GM10847 (cell line): Measurements from ENCODE around the gene PHACTR3.

Source experiments
- POLR2A ChIP-seq: IDR thresholded peaks from 2 replicates; pipeline ENCODE4 v1.6.1; 2011; ENCODE audit not compliant: insufficient read length; ENCODE audit errors: extremely low read depth

PHACTR3 gene

DNA sequence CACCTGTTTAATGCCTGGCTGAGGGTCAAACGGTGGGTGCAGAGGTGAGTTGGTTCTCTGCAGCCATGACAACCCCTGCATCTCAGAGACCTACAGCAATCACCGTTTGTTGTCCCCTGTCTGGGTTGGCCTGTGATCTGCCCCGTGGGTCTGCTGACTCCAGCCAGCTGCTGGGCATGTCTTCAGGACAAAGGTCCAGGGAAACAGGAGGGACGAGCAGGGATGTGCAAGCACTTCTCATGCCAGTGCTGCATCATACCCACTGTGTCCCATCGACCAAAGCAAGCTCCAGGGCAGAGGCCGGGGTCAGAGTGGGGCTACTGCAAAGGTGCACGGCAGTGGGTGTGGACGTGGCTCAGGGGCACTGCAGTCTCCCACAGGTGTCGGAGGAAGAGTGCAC is 150.2 kb downstream of the PHACTR3 start:
- no peak for TF ChIP-seq POLR2A

DNA sequence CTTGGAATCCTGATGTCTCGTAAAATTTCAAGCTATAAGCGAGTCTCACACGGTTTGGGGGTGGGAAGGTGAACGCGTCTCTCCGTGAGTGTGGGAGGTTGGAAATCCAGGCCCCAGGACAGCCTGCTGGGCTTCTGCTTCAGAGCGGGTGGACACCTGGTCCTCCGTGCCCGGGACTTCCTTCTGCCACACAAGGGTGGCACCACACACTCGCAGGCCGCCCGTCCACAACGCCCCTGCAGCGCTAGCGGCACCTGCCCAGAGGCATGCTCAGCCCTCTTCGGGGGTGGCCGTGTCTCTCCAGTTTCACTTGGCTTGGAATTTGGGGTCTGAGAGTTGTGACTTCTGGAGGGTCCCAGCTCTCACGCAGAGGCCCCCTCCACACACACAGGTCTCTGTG is 151.9 kb downstream of the PHACTR3 start:
- TF ChIP-seq POLR2A: no peak

DNA sequence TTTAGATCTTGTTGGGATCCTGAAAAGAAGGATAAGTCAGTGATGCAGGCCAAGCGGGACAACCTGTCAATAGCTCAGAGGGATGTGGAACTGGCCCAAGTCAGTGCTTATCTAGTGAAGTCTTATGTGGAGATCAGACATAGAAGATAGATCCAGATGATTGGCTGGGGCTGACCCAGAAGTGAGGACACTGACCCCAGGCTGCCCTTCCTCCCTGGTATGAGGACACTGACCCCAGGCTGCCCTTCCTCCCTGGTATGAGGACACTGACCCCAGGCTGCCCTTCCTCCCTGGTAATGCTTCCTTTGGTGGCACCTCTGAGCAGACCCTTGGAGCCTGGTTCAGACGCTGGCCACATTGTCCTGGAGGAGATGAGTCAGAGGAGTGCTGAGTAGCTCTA is 159.7 kb downstream of the PHACTR3 start:
- TF ChIP-seq POLR2A: no peak

DNA sequence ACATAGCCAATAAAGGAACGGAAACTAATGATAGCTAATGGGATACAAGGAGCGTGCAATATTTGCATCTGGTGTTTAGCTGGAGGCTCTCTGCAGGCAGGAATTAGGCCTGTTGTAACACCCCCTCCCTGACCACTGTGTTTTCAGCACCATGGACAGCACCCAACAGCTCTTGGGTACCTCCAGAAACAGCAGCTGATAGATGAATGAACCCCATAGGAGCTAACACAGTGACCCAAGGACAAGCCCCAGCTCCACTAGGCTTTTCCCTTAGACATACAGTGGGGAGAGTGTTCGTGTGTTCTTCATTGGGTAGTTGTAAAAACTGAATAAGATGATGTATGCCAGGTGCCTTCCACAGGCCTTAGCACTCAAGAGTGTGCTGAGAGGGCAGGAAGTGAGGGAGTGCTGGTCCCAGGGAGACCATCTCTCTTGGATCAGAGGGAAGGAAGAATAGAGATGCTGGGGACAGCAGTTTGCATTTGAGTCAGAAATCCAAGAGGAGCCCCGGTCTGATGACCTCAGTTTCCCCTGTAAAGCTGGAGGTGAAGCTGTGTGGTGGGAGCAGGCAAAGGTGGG is 161.3 kb downstream of the PHACTR3 start:
- TF ChIP-seq POLR2A: no peak

DNA sequence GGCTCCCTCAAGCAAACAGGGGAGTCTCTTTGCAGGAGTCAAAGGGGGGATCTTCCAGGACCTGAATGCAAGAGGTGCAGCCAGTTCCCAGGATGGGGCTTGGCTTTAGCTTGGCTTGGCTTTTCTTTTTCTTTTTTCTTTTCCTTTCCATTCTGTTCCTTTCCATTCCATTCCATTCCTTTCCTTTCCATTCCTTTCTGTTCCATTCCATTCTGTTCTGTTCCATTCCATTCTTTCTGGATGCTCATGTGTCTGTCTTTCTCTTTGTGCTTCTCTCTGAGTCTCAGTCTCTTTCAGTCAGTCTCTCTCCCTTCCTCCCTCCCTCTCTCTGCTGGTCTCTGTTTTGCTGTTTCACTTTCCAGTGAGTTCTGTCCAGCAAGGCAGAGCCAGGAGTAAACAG is 163.3 kb downstream of the PHACTR3 start:
- TF ChIP-seq POLR2A: no peak

DNA sequence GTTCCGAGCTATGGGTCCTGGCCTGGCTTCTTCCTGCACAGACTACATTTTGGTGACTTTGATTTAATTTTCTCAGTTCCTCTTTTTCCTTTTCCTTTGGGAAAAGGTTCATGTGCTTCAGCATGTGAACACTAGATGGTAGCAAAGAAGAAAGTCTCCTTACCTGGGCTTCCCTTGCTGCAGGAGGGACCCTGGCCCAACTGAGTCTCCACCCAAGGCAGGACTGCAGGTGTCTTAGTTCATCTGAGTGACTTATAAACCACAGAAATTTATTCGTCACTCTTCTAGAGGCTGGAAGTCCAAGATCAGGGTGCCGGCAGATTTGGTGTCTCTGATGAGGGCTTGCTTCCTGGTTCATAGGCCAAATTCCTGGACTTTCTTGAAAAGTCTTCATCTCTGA is 165.9 kb downstream of the PHACTR3 start:
- no peak for TF ChIP-seq POLR2A

DNA sequence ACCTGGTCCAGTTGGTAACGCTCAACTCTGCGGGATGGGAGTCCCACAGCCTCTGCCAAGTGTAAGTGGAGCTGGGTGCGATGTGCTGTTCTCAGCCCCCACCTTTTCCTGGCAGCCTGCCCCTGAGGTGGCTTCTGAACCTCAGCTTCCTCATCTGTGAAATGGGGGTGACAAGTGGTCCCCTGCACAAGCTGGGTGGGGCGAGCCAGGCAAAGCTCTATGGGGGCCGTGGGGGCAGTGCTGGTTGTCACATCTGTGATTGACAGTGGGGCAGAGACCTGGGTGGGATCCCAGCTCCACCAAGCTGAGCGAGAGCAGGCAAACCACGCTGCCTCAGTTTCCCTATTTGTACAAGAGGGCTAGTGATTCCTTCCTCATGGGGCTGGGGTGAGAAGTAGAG is 166.5 kb downstream of the PHACTR3 start:
- no peak for TF ChIP-seq POLR2A

DNA sequence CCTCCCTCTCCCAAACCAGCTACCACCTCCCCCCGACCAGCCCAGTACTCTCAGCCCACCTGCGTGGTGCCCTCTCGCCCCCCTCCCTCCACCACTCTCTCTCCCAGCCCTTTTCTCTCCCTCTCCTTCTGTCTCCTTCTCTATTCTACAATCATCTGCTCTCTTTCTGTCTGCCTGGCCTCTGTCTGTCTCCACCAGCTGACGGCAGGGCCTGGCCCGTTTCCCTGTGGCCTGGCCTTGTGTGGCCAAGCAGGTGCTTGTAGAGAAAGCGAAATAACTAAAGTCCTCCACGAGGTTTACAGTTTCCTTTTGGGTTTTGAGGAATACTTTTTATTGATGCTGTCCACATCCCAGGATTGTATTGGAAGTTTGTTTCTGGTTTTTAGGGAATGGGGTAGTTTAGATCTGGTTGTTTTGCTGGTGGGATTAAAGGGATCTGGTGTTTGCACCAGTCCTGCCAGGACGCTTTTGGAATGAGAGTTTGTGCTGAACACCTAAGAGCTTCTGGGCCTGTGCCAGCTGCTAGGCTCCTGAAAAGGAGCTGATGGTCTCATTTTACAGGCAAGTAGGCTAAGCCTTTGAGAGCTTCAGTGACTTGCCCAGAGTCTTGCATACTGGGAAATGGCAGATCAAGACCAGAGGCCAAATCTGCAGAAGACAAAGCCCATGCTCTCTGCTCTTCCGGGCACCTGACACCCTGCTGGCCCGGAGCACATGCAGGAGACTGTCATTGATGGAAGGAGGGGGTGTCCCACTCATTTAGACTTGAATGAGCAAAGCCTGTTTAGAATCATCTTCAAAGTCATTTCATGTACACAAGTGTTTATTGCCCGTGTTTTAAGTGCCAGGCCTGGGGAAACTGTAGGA is 167.4 kb downstream of the PHACTR3 start:
- TF ChIP-seq POLR2A: no peak

DNA sequence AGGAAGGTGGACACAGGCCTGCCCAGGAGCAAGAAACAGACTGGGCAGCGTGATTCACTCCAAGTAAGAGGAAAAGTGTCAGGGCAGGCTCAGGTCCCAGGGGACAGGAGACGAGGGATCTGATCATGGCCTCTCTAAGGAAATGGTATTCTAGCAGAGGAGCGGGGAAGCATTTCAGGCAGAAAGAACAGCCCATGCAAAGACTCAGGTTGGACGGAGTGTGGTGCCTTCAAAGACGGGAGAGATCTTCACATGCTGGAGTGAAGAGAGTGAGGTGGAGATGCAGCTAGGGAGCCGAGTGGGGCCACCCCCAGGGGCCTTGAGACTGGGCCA is 168.0 kb downstream of the PHACTR3 start:
- TF ChIP-seq POLR2A: no peak

DNA sequence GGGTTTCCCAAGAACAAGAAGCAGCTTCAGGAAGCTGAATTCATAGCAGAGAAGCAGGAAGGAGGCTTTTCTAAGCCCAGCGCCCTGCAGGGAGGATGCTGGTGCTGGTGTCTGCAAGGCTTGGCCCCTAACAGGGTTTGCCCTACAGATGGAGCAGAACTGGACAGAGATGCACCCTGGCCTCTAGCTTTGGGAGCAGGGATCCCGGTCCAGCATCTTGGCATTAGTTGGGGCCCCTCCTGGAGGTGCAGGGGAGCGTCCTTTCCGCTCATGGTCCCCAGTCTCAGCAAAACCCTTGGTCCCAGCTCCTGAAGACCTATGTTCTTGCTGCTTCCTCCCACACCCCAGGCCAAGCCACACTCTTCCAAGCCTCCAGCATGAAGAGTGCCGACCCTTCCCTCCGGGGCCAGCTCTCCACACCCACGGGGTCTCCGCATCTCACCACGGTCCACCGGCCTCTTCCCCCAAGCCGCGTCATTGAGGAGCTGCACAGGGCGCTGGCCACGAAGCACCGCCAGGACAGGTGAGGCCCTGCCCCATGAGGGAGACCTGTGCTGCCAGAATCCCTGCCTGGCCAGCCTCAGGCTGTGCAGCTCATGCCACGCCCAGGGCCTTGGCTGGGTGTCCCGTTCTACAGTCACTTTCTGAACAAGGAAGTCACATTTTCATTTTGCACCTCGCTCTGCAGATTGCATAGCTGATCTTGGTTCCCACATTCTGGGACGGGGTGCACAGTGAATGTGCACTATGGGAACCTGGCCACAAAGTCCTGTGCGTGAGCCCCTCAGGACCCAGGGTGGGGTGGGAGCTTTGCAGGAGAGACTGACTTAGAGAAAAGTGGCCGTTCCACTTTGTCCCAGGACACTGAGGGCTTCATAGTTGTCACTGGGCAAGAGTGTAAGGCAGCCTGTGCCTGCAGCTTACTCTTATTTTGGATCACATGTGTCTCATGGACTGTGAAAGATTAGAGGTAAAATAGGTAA is 168.9 kb downstream of the PHACTR3 start:
- no peak for TF ChIP-seq POLR2A

DNA sequence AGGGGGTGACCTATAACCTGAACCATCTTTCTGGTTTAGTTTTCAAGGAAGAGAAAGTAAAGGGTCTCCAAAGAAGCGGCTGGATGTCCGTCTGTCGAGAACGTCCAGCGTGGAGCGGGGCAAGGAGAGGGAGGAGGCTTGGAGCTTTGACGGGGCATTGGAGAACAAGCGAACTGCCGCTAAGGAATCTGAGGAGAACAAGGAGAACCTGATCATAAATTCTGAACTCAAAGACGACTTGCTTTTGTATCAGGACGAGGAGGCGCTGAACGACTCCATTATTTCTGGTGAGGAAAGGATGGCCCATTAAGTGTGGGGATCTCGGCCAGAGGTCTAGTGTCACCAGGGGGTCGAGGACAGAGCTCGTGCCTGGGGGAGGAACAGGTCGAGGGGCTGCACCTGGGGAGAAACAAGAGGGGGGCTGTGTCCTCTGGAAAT is 169.9 kb downstream of the PHACTR3 start:
- TF ChIP-seq POLR2A: no peak

DNA sequence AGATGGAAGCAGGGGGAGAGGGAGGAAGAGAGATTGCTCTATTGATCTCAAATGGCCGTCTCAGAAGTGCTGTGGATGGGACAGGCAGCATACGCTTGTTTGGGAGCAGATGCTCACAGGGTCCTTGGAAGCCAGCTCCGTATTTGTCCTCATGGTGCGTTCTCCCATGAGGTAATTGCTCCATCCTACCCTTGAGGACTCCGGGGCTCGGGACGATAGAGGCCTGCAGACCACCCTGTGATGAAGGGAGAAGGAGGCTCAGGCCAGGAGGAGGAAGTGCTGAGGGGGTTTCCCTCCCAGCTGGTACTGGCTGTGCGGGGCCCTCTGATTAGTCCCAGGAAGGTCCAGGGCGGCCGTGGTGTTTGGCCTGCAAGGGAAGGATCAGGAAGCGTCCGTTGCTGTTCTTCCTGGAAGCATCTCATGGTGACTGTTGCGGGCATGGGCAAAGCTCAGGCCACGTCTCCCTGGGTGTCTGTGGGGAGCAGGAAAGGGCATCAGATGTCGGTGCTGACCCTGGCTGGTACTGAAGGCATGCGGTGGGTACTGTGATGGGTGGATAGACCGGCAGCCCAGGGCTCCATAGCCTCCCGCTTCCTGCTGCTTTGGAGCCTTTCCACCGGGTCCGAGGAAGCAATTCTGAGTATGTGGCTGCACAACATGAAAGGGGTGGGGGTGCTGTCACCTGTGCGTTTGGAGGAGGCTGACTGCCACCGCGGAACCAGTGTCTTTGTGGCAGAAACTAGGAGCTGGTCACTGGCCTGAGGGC is 170.8 kb downstream of the PHACTR3 start:
- TF ChIP-seq POLR2A: no peak

DNA sequence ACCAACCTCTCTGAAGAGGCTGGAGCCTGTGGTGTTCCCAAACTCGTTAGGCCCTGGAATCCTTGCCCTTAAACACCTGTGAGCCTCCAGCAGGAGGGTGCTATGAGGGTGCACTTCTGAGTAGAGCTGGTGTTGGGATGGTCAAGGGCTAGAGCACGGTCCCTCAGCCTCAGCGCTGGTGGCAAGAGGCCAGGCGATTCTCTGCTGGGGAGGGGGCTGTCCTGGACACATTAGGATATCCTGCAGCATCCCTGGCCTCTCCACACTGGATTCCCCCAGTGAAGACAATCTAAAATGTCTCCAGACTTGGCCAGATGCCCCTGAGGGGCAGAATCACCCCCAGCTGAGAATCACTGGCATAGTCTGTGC is 171.3 kb downstream of the PHACTR3 start:
- TF ChIP-seq POLR2A: no peak

DNA sequence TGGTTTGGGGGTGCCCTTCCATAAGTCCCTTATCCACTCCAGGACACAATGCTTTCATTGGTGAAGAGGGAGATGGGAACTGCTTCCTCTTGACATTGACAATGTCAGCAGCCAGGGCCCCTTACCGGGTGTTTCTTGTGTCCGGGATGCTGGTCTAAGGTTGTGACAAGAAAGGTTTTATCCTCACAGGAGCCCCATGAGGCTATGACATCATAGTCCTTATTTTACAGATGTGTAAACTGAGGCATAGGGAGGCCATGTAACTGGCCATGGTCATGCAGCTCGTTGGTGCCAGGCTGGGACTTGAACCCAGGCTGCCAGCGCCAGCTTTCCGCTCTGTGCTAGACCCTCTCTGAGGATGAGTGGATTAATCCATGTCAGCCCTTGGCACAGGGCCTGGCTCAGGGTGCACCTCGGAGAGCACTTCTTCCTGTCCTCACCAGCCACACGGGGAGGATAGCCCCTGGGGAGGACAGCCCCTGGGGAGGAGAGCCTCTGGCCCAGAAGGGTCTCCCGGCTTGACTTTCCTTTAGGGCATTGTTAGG is 171.8 kb downstream of the PHACTR3 start:
- TF ChIP-seq POLR2A: no peak
